MM.1S (cell line): ENCODE results near the gene GSAP.

Experiments used
- DNase-seq: peaks from one replicate; pipeline ENCODE4 v3.0.0-alpha.2; 2015
- H2AFZ ChIP-seq: fragments of 300-600 bp; sonication (generic); 2 replicates; pipeline ENCODE4 v1.6.0; 2016; ENCODE audit warnings: antibody characterized with exemption, low read length
- H3F3A ChIP-seq: fragments of 300-600 bp; sonication (generic); 2 replicates; pipeline ENCODE4 v1.6.1; 2016; ENCODE audit warnings: mild to moderate bottlenecking, antibody characterized with exemption, low read length, moderate library complexity, mixed read lengths; ENCODE audit not compliant: insufficient read depth
- H3K27ac ChIP-seq: fragments of 300-600 bp; sonication (generic); 2 replicates; pipeline ENCODE4 v1.5.1; 2016; ENCODE audit warnings: mild to moderate bottlenecking, low read length
- H3K27me3 ChIP-seq: fragments of 300-600 bp; sonication (generic); replicated peaks from 2 replicates; pipeline ENCODE4 v1.6.0; 2016; ENCODE audit warnings: low read length; ENCODE audit not compliant: insufficient read depth
- H3K36me3 ChIP-seq: fragments of 300-600 bp; sonication (generic); replicated peaks from 2 replicates; pipeline ENCODE4 v1.6.1; 2016; ENCODE audit warnings: mild to moderate bottlenecking, low read length, mixed read lengths; ENCODE audit not compliant: insufficient read depth
- H3K4me1 ChIP-seq: fragments of 300-600 bp; sonication (generic); 2 replicates; pipeline ENCODE4 v1.6.1; 2016; ENCODE audit warnings: low read length, mixed read lengths
- H3K4me2 ChIP-seq: fragments of 300-600 bp; sonication (generic); 2 replicates; pipeline ENCODE4 v1.6.0; 2016; ENCODE audit warnings: low read depth, low read length
- H3K4me3 ChIP-seq: fragments of 300-600 bp; sonication (generic); 2 replicates; pipeline ENCODE4 v1.5.1; 2016; ENCODE audit warnings: low read length, mixed read lengths
- H3K79me2 ChIP-seq: fragments of 300-600 bp; sonication (generic); 2 replicates; pipeline ENCODE4 v1.6.1; 2016; ENCODE audit warnings: mixed run types, low read length, mixed read lengths
- H3K9ac ChIP-seq: fragments of 300-600 bp; sonication (generic); 2 replicates; pipeline ENCODE4 v1.6.1; 2016; ENCODE audit warnings: low read length, mixed read lengths
- H3K9me2 ChIP-seq: fragments of 300-600 bp; sonication (generic); replicated peaks from 2 replicates; pipeline ENCODE4 v1.6.1; 2016; ENCODE audit warnings: mild to moderate bottlenecking, low read length, mixed read lengths; ENCODE audit not compliant: insufficient read depth
- H3K9me3 ChIP-seq: fragments of 300-600 bp; sonication (generic); replicated peaks from 2 replicates; pipeline ENCODE4 v1.6.1; 2016; ENCODE audit warnings: mild to moderate bottlenecking, low read length, mixed read lengths; ENCODE audit not compliant: insufficient read depth
- H4K20me1 ChIP-seq: fragments of 300-600 bp; sonication (generic); 2 replicates; pipeline ENCODE4 v1.6.1; 2016; ENCODE audit warnings: mild to moderate bottlenecking, low read length, moderate library complexity, mixed read lengths; ENCODE audit not compliant: insufficient read depth
- CTCF ChIP-seq: fragments of 300-600 bp; sonication (generic); IDR thresholded peaks from 2 replicates; pipeline ENCODE4 v1.5.1; 2016; ENCODE audit warnings: antibody characterized with exemption, low read length, mixed read lengths
- EZH2 ChIP-seq: fragments of 300-600 bp; sonication (generic); optimal IDR thresholded peaks from 2 replicates; pipeline ENCODE3; 2017; ENCODE audit warnings: low read depth, mild to moderate bottlenecking, antibody characterized with exemption, low read length, mixed read lengths
- EZH2phosphoT487 ChIP-seq: fragments of 300-600 bp; sonication (generic); IDR thresholded peaks from 2 replicates; pipeline ENCODE4 v1.6.1; 2018; ENCODE audit warnings: antibody characterized with exemption, low read length

The GSAP gene

DNA sequence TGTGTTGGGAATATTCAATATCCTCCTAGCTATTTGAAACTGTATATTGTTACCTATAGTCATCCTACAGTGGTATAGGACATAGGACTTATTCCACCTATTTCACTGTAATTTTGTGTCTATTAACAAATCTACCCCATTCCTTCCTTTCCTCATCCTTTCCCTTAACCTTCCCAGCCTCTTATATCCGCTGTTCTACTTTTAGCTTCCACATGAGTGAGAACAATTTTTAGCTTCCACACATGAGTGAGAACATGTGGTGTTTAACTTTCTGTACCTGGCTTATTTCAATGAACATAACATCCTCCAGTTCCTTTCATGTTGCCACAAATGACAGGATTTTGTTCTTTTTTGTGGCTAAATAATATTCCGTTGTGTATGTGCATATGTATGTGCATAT is 120.6 kb downstream of the GSAP start:
- Histone ChIP-seq H3K27ac (no peak overlapping the region), H3K9ac (no peak overlapping the region), H3K79me2 (no peaks in the 10 kb centered on the region), H3K27me3 (no peaks in the 10 kb centered on the region), H3F3A (no peaks in the 10 kb centered on the region), H3K4me3 (no peak overlapping the region), H4K20me1 (no peaks in the 10 kb centered on the region), H3K9me2 (no peaks in the 10 kb centered on the region), H2AFZ (no peak overlapping the region), H3K4me2 (no peak overlapping the region), H3K4me1 (no peaks in the 10 kb centered on the region), H3K36me3 (no peaks in the 10 kb centered on the region), H3K9me3 (no peaks in the 10 kb centered on the region)
- no peak for DNase-seq
- no peak for TF ChIP-seq EZH2
- TF ChIP-seq CTCF = no peak
- no peak for TF ChIP-seq EZH2phosphoT487

DNA sequence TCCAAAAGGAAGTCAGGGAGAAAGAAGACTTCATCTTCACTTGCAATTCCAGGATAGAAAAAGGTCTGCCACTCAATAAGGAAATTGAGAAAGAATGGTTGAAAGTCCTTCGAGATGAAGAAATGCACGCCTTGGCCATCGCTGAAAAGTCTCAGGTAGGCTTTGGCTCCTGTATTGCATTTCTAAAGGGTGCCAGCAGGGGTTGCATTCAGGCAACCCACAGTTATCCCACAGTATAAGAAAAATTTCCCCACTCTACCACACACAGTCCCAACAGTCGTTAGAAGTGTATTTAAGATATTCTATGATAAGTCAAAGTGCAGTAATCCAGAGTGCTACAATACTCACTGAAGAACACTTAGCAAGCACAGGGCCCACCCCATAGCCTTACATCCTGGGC is 123.1 kb downstream of the GSAP start:
- Histone ChIP-seq H3K4me1 (no peaks in the 10 kb centered on the region), H3F3A (no peaks in the 10 kb centered on the region), H3K9me2 (no peaks in the 10 kb centered on the region), H3K36me3 (no peaks in the 10 kb centered on the region), H3K27me3 (no peaks in the 10 kb centered on the region), H4K20me1 (no peaks in the 10 kb centered on the region), H3K9me3 (no peaks in the 10 kb centered on the region), H2AFZ (no peak overlapping the region), H3K9ac (no peak overlapping the region), H3K4me2 (no peak overlapping the region), H3K27ac (no peak overlapping the region), H3K4me3 (no peak overlapping the region), H3K79me2 (no peaks in the 10 kb centered on the region)
- no peak for DNase-seq
- TF ChIP-seq CTCF = no peak
- TF ChIP-seq EZH2 = no peak
- TF ChIP-seq EZH2phosphoT487 = no peak

DNA sequence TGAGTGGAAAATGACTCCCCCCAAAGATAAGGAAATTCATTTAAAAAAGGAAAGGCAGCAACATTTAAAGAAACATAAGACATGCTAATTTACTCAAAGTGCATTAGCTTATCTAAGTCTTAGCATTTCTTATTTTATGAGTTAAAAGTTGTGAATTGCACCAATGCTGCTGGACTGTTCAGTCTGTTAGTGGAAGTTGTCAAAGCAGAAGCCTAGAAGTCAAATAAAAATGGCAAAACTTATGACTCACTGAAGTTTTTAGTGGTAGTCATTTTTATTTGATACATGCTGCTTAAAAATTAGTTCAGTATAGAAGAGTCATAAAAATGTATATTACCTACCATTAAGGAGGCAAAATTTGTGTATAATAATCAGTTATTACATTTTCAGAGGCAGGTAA is 125.7 kb downstream of the GSAP start:
- TF ChIP-seq EZH2 = no peak
- TF ChIP-seq CTCF = no peak
- TF ChIP-seq EZH2phosphoT487 = no peak

GRCh38 chr7:77289387-77289786 is 126.8 kb downstream of the GSAP start:
- no peak overlapping the region for H3K4me2 ChIP-seq
- H3K27me3 ChIP-seq = no peaks in the 10 kb centered on the region
- H3K9me3 ChIP-seq = no peaks in the 10 kb centered on the region
- no peaks in the 10 kb centered on the region for H3K36me3 ChIP-seq
- no peak for TF ChIP-seq EZH2phosphoT487
- no peak for TF ChIP-seq CTCF
- TF ChIP-seq EZH2 = no peak
- no peaks in the 10 kb centered on the region for H4K20me1 ChIP-seq
- no peaks in the 10 kb centered on the region for H3F3A ChIP-seq
- H3K9me2 ChIP-seq = no peaks in the 10 kb centered on the region
- H3K4me1 ChIP-seq = no peaks in the 10 kb centered on the region
- H3K79me2 ChIP-seq = no peaks in the 10 kb centered on the region
- DNase-seq = no peak
- H3K27ac ChIP-seq = no peak overlapping the region
- H3K4me3 ChIP-seq = no peak overlapping the region
- no peak overlapping the region for H2AFZ ChIP-seq
- no peak overlapping the region for H3K9ac ChIP-seq

More for the DNA sequence above, 125.7 kb downstream of the GSAP start:
- Histone ChIP-seq H3K9ac (no peak overlapping the region), H3K27me3 (no peaks in the 10 kb centered on the region), H3K9me3 (no peaks in the 10 kb centered on the region), H2AFZ (no peak overlapping the region), H3K9me2 (no peaks in the 10 kb centered on the region), H3K36me3 (no peaks in the 10 kb centered on the region), H3K4me3 (no peak overlapping the region), H4K20me1 (no peaks in the 10 kb centered on the region), H3K4me2 (no peak overlapping the region), H3K27ac (no peak overlapping the region), H3K79me2 (no peaks in the 10 kb centered on the region), H3F3A (no peaks in the 10 kb centered on the region), H3K4me1 (no peaks in the 10 kb centered on the region)
- DNase-seq = no peak
